ENCODE results near the gene RAB3GAP1.
"Not testable (repeated sequence)": the region's sequence is repeated elsewhere in the genome, so short reads cannot be mapped to it uniquely, and the experiment has no call there.

DNA sequence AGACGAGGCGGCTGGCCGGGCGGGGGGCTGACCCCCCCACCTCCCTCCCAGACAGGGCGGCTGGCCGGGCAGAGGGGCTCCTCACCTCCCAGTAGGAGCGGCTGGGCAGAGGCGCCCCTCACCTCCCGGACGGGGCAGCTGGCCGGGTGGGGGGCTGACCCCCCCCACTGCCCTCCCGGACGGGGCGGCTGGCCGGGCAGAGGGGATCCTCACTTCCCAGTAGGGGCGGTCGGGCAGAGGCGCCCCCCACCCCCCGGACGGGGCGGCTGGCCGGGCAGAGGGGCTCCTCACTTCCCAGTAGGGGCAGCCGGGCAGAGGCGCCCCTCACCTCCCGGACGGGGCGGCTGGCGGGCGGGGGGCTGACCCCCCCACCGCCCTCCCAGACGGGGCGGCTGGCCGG, 18.9 kb upstream of the RAB3GAP1 start:
- TF ChIP-seq, protein P1, sequence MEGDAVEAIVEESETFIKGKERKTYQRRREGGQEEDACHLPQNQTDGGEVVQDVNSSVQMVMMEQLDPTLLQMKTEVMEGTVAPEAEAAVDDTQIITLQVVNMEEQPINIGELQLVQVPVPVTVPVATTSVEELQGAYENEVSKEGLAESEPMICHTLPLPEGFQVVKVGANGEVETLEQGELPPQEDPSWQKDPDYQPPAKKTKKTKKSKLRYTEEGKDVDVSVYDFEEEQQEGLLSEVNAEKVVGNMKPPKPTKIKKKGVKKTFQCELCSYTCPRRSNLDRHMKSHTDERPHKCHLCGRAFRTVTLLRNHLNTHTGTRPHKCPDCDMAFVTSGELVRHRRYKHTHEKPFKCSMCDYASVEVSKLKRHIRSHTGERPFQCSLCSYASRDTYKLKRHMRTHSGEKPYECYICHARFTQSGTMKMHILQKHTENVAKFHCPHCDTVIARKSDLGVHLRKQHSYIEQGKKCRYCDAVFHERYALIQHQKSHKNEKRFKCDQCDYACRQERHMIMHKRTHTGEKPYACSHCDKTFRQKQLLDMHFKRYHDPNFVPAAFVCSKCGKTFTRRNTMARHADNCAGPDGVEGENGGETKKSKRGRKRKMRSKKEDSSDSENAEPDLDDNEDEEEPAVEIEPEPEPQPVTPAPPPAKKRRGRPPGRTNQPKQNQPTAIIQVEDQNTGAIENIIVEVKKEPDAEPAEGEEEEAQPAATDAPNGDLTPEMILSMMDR (conservative IDR thresholded peaks at IDR 0.05; ENCODE audit: low read depth, low read length): not testable (repeated sequence)
- TF ChIP-seq EZH2 (IDR thresholded peaks at IDR 0.05; ENCODE audit: borderline replicate concordance, low read depth, low read length, poor library complexity, severe bottlenecking): not testable (repeated sequence)
